Endothelial cell of umbilical vein (primary cell): Measurements from ENCODE around the gene FOXC1. TPM values are rescaled to one million over a fixed set of nuclear protein-coding genes. Genes with fewer than 3 reads are reported as not detected.

ENCODE experiments used
- BruUV-seq: library from RNA; stranded (reverse); fragments of 400-500 nt; replicated peaks from 2 replicates; lab custom pipeline; 2021; lab: Mats Ljungman, UMichigan
- CTCF ChIA-PET: fragments of 300-600, 350-600 bp; sonication (Branson Sonifier 250); formaldehyde crosslinking; loops from one replicate; lab custom pipeline; 2021; ENCODE audit warnings: antibody characterized with exemption, inconsistent platforms; lab: Charles Lee
- POLR2A ChIA-PET: fragments of 300-600, 350-600 bp; sonication (Branson Sonifier 250); formaldehyde crosslinking; loops from one replicate; lab custom pipeline; 2021; ENCODE audit warnings: antibody characterized with exemption, inconsistent platforms; lab: Charles Lee
- DNase-seq: peaks from one replicate; pipeline ENCODE4 v3.0.0-alpha.2; 2011; ENCODE audit warnings: low read depth, low spot score
- FAIRE-seq: peaks from 2 replicates; lab custom pipeline; 2011; peaks lifted over from hg19 to GRCh38; lab: Jason Lieb, UNC
- H2AFZ ChIP-seq: 2 replicates; pipeline ENCODE4 v1.6.0; 2012; ENCODE audit warnings: low read depth, low read length, control low read depth, inconsistent platforms
- H3K27ac ChIP-seq: 2 replicates; pipeline ENCODE4 v1.5.1; 2011; ENCODE audit warnings: low read depth, mild to moderate bottlenecking, control low read depth, low read length, moderate library complexity; ENCODE audit not compliant: insufficient read depth
- H3K27me3 ChIP-seq, 2 experiments: 2 replicates each; pipeline versions ENCODE4 v1.6.0 to v1.6.1; 2011; ENCODE audit warnings: low read length in 2 of 2, mixed read lengths in 1 of 2; ENCODE audit not compliant: control insufficient read depth in 2 of 2, insufficient read depth in 2 of 2
- H3K36me3 ChIP-seq, 2 experiments: 2 replicates in 1 of 2; 3 replicates in 1 of 2; pipeline ENCODE4 v1.5.1; 2011; ENCODE audit warnings: low read length in 2 of 2, mild to moderate bottlenecking in 1 of 2, moderate library complexity in 1 of 2; ENCODE audit not compliant: control insufficient read depth in 2 of 2, insufficient read depth in 2 of 2; ENCODE audit errors: extremely low read depth in 1 of 2
- H3K4me1 ChIP-seq: 3 replicates; pipeline ENCODE4 v1.5.1; 2011; ENCODE audit warnings: mild to moderate bottlenecking, low read length; ENCODE audit not compliant: control insufficient read depth, insufficient read depth; ENCODE audit errors: extremely low read depth
- H3K4me2 ChIP-seq: 2 replicates; pipeline ENCODE4 v1.6.1; 2011; ENCODE audit warnings: low read length, control low read depth, mixed read lengths; ENCODE audit not compliant: insufficient read depth
- H3K4me3 ChIP-seq, 3 experiments: fragments of 200-600 bp in 1 of 3; sonication (generic), shearing (Covaris generic) in 1 of 3; replicated peaks in 1 of 3; 2 replicates each; pipeline ENCODE4 v1.5.1; 2011 to 2016; ENCODE audit warnings: control low read depth in 3 of 3, low read length in 3 of 3, mild to moderate bottlenecking in 2 of 3, inconsistent platforms in 1 of 3, low read depth in 1 of 3, moderate library complexity in 1 of 3; ENCODE audit not compliant: insufficient read depth in 1 of 3
- H3K79me2 ChIP-seq: 2 replicates; pipeline ENCODE4 v1.6.0; 2012; ENCODE audit warnings: low read length, inconsistent platforms; ENCODE audit not compliant: control insufficient read depth, insufficient read depth
- H3K9ac ChIP-seq: replicated peaks from 2 replicates; pipeline ENCODE3; 2011; ENCODE audit warnings: low read length, control low read depth; ENCODE audit not compliant: insufficient read depth; ENCODE audit errors: extremely low read depth
- H3K9me1 ChIP-seq: replicated peaks from 3 replicates; pipeline ENCODE4 v1.6.0; 2011; ENCODE audit warnings: mild to moderate bottlenecking, low read length; ENCODE audit not compliant: control insufficient read depth, insufficient read depth; ENCODE audit errors: extremely low read depth
- H3K9me3 ChIP-seq: replicated peaks from 2 replicates; pipeline ENCODE4 v1.5.1; 2012; ENCODE audit warnings: low read length, inconsistent platforms; ENCODE audit not compliant: control insufficient read depth, insufficient read depth
- H4K20me1 ChIP-seq: replicated peaks from 2 replicates; pipeline ENCODE3; 2011; ENCODE audit warnings: mild to moderate bottlenecking, low read length; ENCODE audit not compliant: control insufficient read depth, insufficient read depth; ENCODE audit errors: extremely low read depth
- EZH2 ChIP-seq: IDR thresholded peaks from 2 replicates; pipeline ENCODE4 v1.6.1; 2012; ENCODE audit warnings: borderline replicate concordance, low read depth, mild to moderate bottlenecking, moderate library complexity, low read length, inconsistent platforms; ENCODE audit not compliant: severe bottlenecking
- FOS ChIP-seq: IDR thresholded peaks from 2 replicates; pipeline ENCODE4 v1.6.1; 2011; ENCODE audit warnings: mild to moderate bottlenecking, low read length, moderate library complexity, borderline replicate concordance; ENCODE audit not compliant: insufficient read depth
- GATA2 ChIP-seq: IDR thresholded peaks from 2 replicates; pipeline ENCODE4 v1.7.0; 2011; ENCODE audit warnings: low read depth, mild to moderate bottlenecking, moderate library complexity, mixed read lengths, low read length; ENCODE audit not compliant: insufficient read length, insufficient read depth
- JUN ChIP-seq: IDR thresholded peaks from 2 replicates; pipeline ENCODE4 v1.6.1; 2011; ENCODE audit warnings: borderline replicate concordance, low read depth; ENCODE audit not compliant: insufficient read length, insufficient read depth
- MYC ChIP-seq: IDR thresholded peaks from one replicate; pipeline ENCODE4 v1.6.1; 2011; ENCODE audit warnings: mild to moderate bottlenecking, low read depth, low read length
- POLR2A ChIP-seq: IDR thresholded peaks from 2 replicates; pipeline ENCODE4 v1.6.1; 2012; ENCODE audit warnings: low read depth, mild to moderate bottlenecking, control low read depth, low read length
- POLR2AphosphoS5 ChIP-seq: IDR thresholded peaks from 2 replicates; pipeline ENCODE4 v1.6.1; 2012; ENCODE audit warnings: low read depth, mild to moderate bottlenecking, control low read depth, low read length, moderate library complexity; ENCODE audit not compliant: insufficient read depth
- dilution Hi-C: fragments of 300-500 bp; cut with MboI; formaldehyde crosslinking; loops from one replicate; pipeline ENCODE4 v1.15.0; 2019; ENCODE audit warnings: low sequenced_read_pairs; ENCODE audit not compliant: extremely low pct_ligation_motif_present
- intact Hi-C: fragments of 100-400 bp; cut with micrococcal nuclease; formaldehyde crosslinking; loops from one replicate; pipeline ENCODE4 v1.10.0; 2022
- polyA plus RNA-seq, 4 experiments: library from polyadenylated mRNA; depleted of rRNA in 3 of 4; stranded (reverse) in 3 of 4; unstranded in 1 of 4; fragments of >200 nt; gene quantifications; 2 replicates each; pipeline versions ENCODE4 v1.2.1 to v1.2.3, GENCODE V29; 2011 to 2012; ENCODE audit warnings: missing spikeins in 1 of 4
- total RNA-seq: library from RNA; stranded (reverse); gene quantifications from 2 replicates; pipeline ENCODE4 v1.2.3, GENCODE V29; 2021
- TF ChIP-seq, protein P1 (sequence below): IDR thresholded peaks from 2 replicates; pipeline ENCODE4 v1.6.1; 2011; ENCODE audit not compliant: insufficient read depth, insufficient read length
- TF ChIP-seq, protein P2 (sequence below), 2 donors: IDR thresholded peaks; 1 replicate in 1 of 2; 2 replicates in 1 of 2; pipeline ENCODE4 v1.5.1; 2011; ENCODE audit warnings: low read length in 2 of 2, mild to moderate bottlenecking in 2 of 2, moderate library complexity in 2 of 2, control low read depth in 1 of 2, inconsistent platforms in 1 of 2, low read depth in 1 of 2; ENCODE audit not compliant: insufficient read depth in 1 of 2; ENCODE audit errors: extremely low read depth in 1 of 2

The FOXC1 gene
- total and polyA plus RNA-seq, 2 donors (not counting 3 experiments of a cell fraction or from before 2014, with no cell fraction given): 6.4 to 16.4 TPM

GRCh38 chr6:1640476-1640875, 30.8 kb downstream of the FOXC1 start:
- no peak overlapping the region for H3K27ac ChIP-seq
- no peaks in the 10 kb centered on the region for H3K79me2 ChIP-seq
- no peaks in the 10 kb centered on the region for H4K20me1 ChIP-seq
- dilution Hi-C loops: no loop called here
- ChIA-PET CTCF (no interaction called here), POLR2A (no interaction called here)
- H3K9me1 ChIP-seq: no peaks in the 10 kb centered on the region
- no TSS peak for BruUV-seq
- H3K4me3 ChIP-seq: no peak overlapping the region
- no peak overlapping the region for H3K4me2 ChIP-seq
- no peaks in the 10 kb centered on the region for H3K9me3 ChIP-seq
- TF ChIP-seq POLR2A: no peak
- TF ChIP-seq, protein P1, sequence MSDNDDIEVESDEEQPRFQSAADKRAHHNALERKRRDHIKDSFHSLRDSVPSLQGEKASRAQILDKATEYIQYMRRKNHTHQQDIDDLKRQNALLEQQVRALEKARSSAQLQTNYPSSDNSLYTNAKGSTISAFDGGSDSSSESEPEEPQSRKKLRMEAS: no peak
- TF ChIP-seq POLR2AphosphoS5: no peak
- TF ChIP-seq MYC: no peak
- no peak for TF ChIP-seq EZH2
- TF ChIP-seq, protein P2, sequence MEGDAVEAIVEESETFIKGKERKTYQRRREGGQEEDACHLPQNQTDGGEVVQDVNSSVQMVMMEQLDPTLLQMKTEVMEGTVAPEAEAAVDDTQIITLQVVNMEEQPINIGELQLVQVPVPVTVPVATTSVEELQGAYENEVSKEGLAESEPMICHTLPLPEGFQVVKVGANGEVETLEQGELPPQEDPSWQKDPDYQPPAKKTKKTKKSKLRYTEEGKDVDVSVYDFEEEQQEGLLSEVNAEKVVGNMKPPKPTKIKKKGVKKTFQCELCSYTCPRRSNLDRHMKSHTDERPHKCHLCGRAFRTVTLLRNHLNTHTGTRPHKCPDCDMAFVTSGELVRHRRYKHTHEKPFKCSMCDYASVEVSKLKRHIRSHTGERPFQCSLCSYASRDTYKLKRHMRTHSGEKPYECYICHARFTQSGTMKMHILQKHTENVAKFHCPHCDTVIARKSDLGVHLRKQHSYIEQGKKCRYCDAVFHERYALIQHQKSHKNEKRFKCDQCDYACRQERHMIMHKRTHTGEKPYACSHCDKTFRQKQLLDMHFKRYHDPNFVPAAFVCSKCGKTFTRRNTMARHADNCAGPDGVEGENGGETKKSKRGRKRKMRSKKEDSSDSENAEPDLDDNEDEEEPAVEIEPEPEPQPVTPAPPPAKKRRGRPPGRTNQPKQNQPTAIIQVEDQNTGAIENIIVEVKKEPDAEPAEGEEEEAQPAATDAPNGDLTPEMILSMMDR (IDR thresholded peaks at IDR 0.05; ENCODE audit: extremely low read depth in 1 of 2, insufficient read depth in 1 of 2, low read depth in 1 of 2, low read length in 2 of 2): no peak
- TF ChIP-seq FOS: no peak
- TF ChIP-seq JUN: no peak
- TF ChIP-seq GATA2: no peak
- H2AFZ ChIP-seq: no peak overlapping the region
- H3K4me1 ChIP-seq: peaks cover 15% of the 10 kb centered on the region
- H3K27me3 ChIP-seq: no peaks in the 10 kb centered on the region
- no peaks in the 10 kb centered on the region for H3K36me3 ChIP-seq
- no peak overlapping the region for H3K9ac ChIP-seq
- intact Hi-C loops: no loop called here
- DNase-seq (no peak), FAIRE-seq (no peak)
